Stomach (tissue), 9 donors: ENCODE measurements around the gene MRPS23. TPM values are rescaled to one million over a fixed set of nuclear protein-coding genes. Genes with fewer than 3 reads are reported as not detected.

ENCODE experiments used
- DNase-seq, 2 donors: peaks; one replicate each; pipeline versions ENCODE4 v3.0.0 to v3.0.0-alpha.2; 2013 to 2019
- H3K27ac ChIP-seq, 5 donors: fragments of 200-600 bp in 4 of 5; sonication (generic) in 4 of 5; one replicate each; pipeline ENCODE4 v1.5.1; 2013 to 2019; ENCODE audit warnings: mild to moderate bottlenecking in 1 of 5, moderate library complexity in 1 of 5
- H3K27me3 ChIP-seq, 3 donors: fragments of 200-600 bp; sonication (generic); one replicate each; pipeline ENCODE4 v1.5.1; 2017 to 2019; ENCODE audit warnings: mixed run types in 1 of 3
- H3K36me3 ChIP-seq, 4 donors: fragments of 200-600 bp; sonication (generic); 1 replicate in 3 of 4; 2 replicates in 1 of 4; pipeline ENCODE4 v1.5.1; 2016 to 2019
- H3K4me1 ChIP-seq, 4 donors: fragments of 200-600 bp; sonication (generic); one replicate each; pipeline ENCODE4 v1.5.1; 2016 to 2019
- H3K4me3 ChIP-seq, 4 donors: fragments of 200-600 bp; sonication (generic) in 3 of 4; one replicate each; pipeline ENCODE4 v1.5.1; 2016 to 2019; ENCODE audit warnings: mild to moderate bottlenecking in 1 of 4
- H3K9me3 ChIP-seq, 4 donors: fragments of 200-600 bp; sonication (generic); one replicate each; pipeline ENCODE4 v1.5.1; 2016 to 2019
- EP300 ChIP-seq: sonication (generic); formaldehyde crosslinking; IDR thresholded peaks from one replicate; pipeline ENCODE4 v1.6.1; 2017; ENCODE audit warnings: antibody characterized with exemption
- POLR2A ChIP-seq, 4 donors: fragments of 450-650 bp; IDR thresholded peaks; one replicate each; pipeline ENCODE4 v1.6.1; 2016; ENCODE audit warnings: antibody characterized with exemption in 4 of 4, control low read depth in 2 of 4, mild to moderate bottlenecking in 1 of 4, moderate library complexity in 1 of 4
- POLR2AphosphoS5 ChIP-seq, 3 donors: sonication (generic); formaldehyde crosslinking; IDR thresholded peaks; one replicate each; pipeline ENCODE4 v1.6.1; 2016; ENCODE audit warnings: antibody characterized with exemption in 3 of 3
- WGBS, 5 donors: extraction: QIAGEN DNeasy Blood & Tissue Kit in 3 of 5; methylation state at CpG; one replicate each; pipeline versions ENCODE4 v1.1.5 to v1.1.7; 2013 to 2018; 5-methylcytosine and 5-hydroxymethylcytosine counted together
- intact Hi-C: fragments of 100-400 bp; cut with DNase I; formaldehyde crosslinking; loops from one replicate; pipeline ENCODE4 v1.15.1; 2023; ENCODE audit warnings: low total_unique reads
- polyA plus RNA-seq, 3 donors: library from polyadenylated mRNA; stranded (reverse); fragments of 200-250 nt; gene quantifications; one replicate each; pipeline ENCODE4 v1.2.3, GENCODE V29; 2013
- total RNA-seq, 5 donors: library from RNA; depleted of rRNA; stranded (reverse); fragments of >200 nt; gene quantifications; one replicate each; pipeline versions ENCODE4 v1.1.0 to v1.2.3, GENCODE V29; 2014 to 2016
- TF ChIP-seq, protein P1 (sequence below), 7 experiments: fragments of 450-650 bp in 4 of 7; fragments of 200-600 bp in 3 of 7; sonication (generic) in 3 of 7; IDR thresholded peaks; one replicate each; pipeline ENCODE4 v1.5.1; 2016 to 2019; ENCODE audit warnings: antibody characterized with exemption in 7 of 7, control low read depth in 2 of 7, mild to moderate bottlenecking in 1 of 7
- donor health status: healthy with polysubstance abuse.
- donor health status: Bipolar disorder and iron deficiency.
- donor health status: healthy.

MRPS23 gene
- total and polyA plus RNA-seq, 8 donors: 12.6 to 43.3 (median 25.1) TPM; not detected in 1

GRCh38 chr17:57862694-57863667 lies 13.1 kb upstream of the MRPS23 start:
- peaks cover 0 to 36% (median 20%) of the 10 kb centered on the region in 4 donors for H3K36me3 ChIP-seq
- H3K4me3 ChIP-seq: no peak overlapping the region
- H3K4me1 ChIP-seq: peaks cover 35 to 61% (median 44%) of the 10 kb centered on the region in 4 donors
- WGBS, 5 donors: 68 to 83% (median 79%) methylated on average over 16 of the region's 16 CpGs
- TF ChIP-seq POLR2AphosphoS5 (IDR thresholded peaks at IDR 0.05) (no peak), POLR2A (IDR thresholded peaks at IDR 0.05) (no peak), EP300 (no peak)
- TF ChIP-seq, protein P1, sequence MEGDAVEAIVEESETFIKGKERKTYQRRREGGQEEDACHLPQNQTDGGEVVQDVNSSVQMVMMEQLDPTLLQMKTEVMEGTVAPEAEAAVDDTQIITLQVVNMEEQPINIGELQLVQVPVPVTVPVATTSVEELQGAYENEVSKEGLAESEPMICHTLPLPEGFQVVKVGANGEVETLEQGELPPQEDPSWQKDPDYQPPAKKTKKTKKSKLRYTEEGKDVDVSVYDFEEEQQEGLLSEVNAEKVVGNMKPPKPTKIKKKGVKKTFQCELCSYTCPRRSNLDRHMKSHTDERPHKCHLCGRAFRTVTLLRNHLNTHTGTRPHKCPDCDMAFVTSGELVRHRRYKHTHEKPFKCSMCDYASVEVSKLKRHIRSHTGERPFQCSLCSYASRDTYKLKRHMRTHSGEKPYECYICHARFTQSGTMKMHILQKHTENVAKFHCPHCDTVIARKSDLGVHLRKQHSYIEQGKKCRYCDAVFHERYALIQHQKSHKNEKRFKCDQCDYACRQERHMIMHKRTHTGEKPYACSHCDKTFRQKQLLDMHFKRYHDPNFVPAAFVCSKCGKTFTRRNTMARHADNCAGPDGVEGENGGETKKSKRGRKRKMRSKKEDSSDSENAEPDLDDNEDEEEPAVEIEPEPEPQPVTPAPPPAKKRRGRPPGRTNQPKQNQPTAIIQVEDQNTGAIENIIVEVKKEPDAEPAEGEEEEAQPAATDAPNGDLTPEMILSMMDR (IDR thresholded peaks at IDR 0.05): no peak
- intact Hi-C loops: loop anchor here (10.0 kb wide), 1 partner anchor 222 kb away; the partner anchor contains the start of gene DYNLL2
- H3K9me3 ChIP-seq: no peaks in the 10 kb centered on the region
- peak in 1 of 2 donors; percentile 43 for DNase-seq
- H3K27me3 ChIP-seq: no peaks in the 10 kb centered on the region
- peak overlapping the region; percentile 8 to 93 (median 86) for H3K27ac ChIP-seq

- peaks cover 30 to 61% (median 47%) of the 10 kb centered on the region in 4 donors for H3K4me1 ChIP-seq
- 7 to 46% (median 10%) methylated on average over 8 to 58 of the region's 58 CpGs for WGBS, 5 donors
- intact Hi-C loops: loop anchor here (10.0 kb wide), 1 partner anchor 223 kb away; the partner anchor contains the start of gene DYNLL2
Observed at GRCh38 chr17:57861790-57862693, 12.2 kb upstream of the MRPS23 start.

DNA sequence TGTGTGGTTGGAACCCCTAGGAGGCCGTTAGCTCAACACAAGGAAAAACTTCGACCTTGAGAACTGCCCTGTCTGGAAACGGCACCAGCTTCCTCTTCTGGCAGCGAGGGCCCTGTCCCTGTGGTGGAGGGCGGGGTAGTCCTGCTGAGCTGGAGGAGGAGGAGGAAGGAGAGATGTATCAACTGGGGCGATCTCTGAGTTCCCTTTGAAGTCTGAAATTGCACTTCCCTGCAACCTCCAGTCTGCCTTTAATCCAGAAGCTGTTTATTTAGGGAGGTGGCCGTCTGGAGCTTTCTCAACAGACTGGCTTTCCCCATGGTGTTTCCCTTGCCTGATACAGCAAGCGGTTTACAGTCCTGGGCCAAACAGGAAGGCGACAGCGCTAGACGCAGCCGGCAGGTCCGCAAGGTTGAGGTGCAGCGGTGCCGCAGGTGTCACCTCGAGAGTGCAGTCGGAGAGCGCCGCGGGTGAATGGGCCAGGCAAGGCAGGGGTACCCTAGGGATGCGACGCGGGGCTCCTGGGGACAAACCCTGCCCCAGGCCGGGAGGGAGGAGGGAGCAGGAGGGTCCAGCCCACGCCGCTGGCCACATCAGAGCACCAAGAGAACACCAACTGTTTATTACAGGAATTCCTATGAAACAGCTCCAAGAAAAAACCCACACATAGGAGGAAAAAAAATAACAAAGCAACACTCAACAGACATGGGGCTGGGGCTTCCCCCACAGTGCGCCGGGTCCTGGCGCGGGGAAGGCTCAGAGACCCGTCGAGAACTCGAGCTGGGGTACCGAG lies 11.4 kb upstream of the MRPS23 start:
- no peaks in the 10 kb centered on the region for H3K27me3 ChIP-seq
- peak overlapping the region; percentile 46 to 54 (median 53) for H3K4me3 ChIP-seq
- H3K36me3 ChIP-seq: peaks cover 0 to 20% (median 16%) of the 10 kb centered on the region in 4 donors
- TF ChIP-seq POLR2A (IDR thresholded peaks at IDR 0.05): no peak
- TF ChIP-seq EP300: no peak
- TF ChIP-seq, protein P1 (IDR thresholded peaks at IDR 0.05): no peak
- peak in 2 of 3 donors; percentile 39 to 71 for TF ChIP-seq POLR2AphosphoS5 (IDR thresholded peaks at IDR 0.05)
- peak overlapping the region; percentile 82 to 93 (median 86) for H3K27ac ChIP-seq
- intact Hi-C loops: loop anchor here (10.0 kb wide), 1 partner anchor 224 kb away; the partner anchor contains the start of gene DYNLL2
- H3K9me3 ChIP-seq: no peaks in the 10 kb centered on the region
- peak; percentile 84 for DNase-seq
- H3K4me1 ChIP-seq: peaks cover 30 to 61% (median 48%) of the 10 kb centered on the region in 4 donors
- 1 to 4% (median 1%) methylated on average over 33 to 34 of the region's 34 CpGs for WGBS, 5 donors

More at GRCh38 chr17:57861790-57862693, 12.2 kb upstream of the MRPS23 start:
- H3K27ac ChIP-seq: peak overlapping the region; percentile 82 to 93 (median 86)
- no peaks in the 10 kb centered on the region for H3K9me3 ChIP-seq
- peak; percentile 70 to 75 for DNase-seq
- H3K36me3 ChIP-seq: peaks cover 0 to 28% (median 20%) of the 10 kb centered on the region in 4 donors
- TF ChIP-seq, protein P1 (IDR thresholded peaks at IDR 0.05): no peak
- TF ChIP-seq POLR2A (IDR thresholded peaks at IDR 0.05) (no peak), POLR2AphosphoS5 (IDR thresholded peaks at IDR 0.05) (peak; percentile 62 to 80 (median 63))
- H3K4me3 ChIP-seq: peak overlapping the region; percentile 46 to 54 (median 53)
- H3K27me3 ChIP-seq: no peaks in the 10 kb centered on the region
